Measurements from ENCODE around the gene NAPG. TPM values are rescaled to one million over a fixed set of nuclear protein-coding genes. Genes with fewer than 3 reads are reported as not detected.

The NAPG gene
- total RNA-seq, 1 experiment from 2014 or later: 28.0 TPM

GRCh38 chr18:10497206-10497749 lies 28.5 kb upstream of the NAPG start:
- H3K27me3 ChIP-seq (ENCODE audit: insufficient read depth, low read length): peaks cover 6% of the 10 kb centered on the region; the same call in 1 of the 2 replicates
- CTCF ChIA-PET: no interaction called here
- no peak for DNase-seq (ENCODE audit: low read depth, low spot score)

More at GRCh38 chr18:10497206-10497749, 28.5 kb upstream of the NAPG start:
- ATAC-seq: no peak
- H3K79me2 ChIP-seq (ENCODE audit: insufficient read depth, low read length): no peaks in the 10 kb centered on the region
- ChIA-PET POLR2A (no interaction called here), RAD21 (ENCODE audit: low non-redundant PET in 1 of 2, low total read pairs in 2 of 2, uncharacterized antibody in 2 of 2, unreplicated experiment in 2 of 2) (no interaction called here)
- no peak overlapping the region for H2AFZ ChIP-seq (ENCODE audit: low read depth, low read length, poor library complexity, severe bottlenecking)
- H4K20me1 ChIP-seq (ENCODE audit: insufficient read depth): no peaks in the 10 kb centered on the region
- H3K4me3 ChIP-seq (replicated peaks in 1 of 2; ENCODE audit: low read depth in 1 of 2, low read length in 2 of 2): no peak overlapping the region
- BruUV-seq (replicated peaks): no TSS peak
- H3K9me2 ChIP-seq (ENCODE audit: insufficient read depth): no peaks in the 10 kb centered on the region
- H3K27ac ChIP-seq (ENCODE audit: low read depth, low read length): no peak overlapping the region
- H3K4me2 ChIP-seq (ENCODE audit: low read length): no peak overlapping the region
- H3K9ac ChIP-seq (ENCODE audit: low read length): no peak overlapping the region
- no peaks in the 10 kb centered on the region for H3K36me3 ChIP-seq (ENCODE audit: control insufficient read depth in 1 of 2, insufficient read depth in 2 of 2, low read length in 2 of 2)
- H3K9me3 ChIP-seq (ENCODE audit: control insufficient read depth in 1 of 2, insufficient read depth in 1 of 2, low read depth in 1 of 2, low read length in 2 of 2): no peaks in the 10 kb centered on the region
- H3K4me1 ChIP-seq (ENCODE audit: control insufficient read depth in 1 of 2, insufficient read depth in 2 of 2, low read length in 2 of 2): no peaks in the 10 kb centered on the region
- TF ChIP-seq ZFX (IDR thresholded peaks at IDR 0.05): no peak
- TF ChIP-seq EGR1 (IDR thresholded peaks at IDR 0.05; ENCODE audit: low read depth): no peak
- TF ChIP-seq RAD21 (IDR thresholded peaks at IDR 0.05; ENCODE audit: low read depth): no peak
- TF ChIP-seq ELF1 (IDR thresholded peaks at IDR 0.05; ENCODE audit: borderline replicate concordance, low read depth): no peak
- no peak for TF ChIP-seq CBX3 (IDR thresholded peaks at IDR 0.05; ENCODE audit: low read depth)
- TF ChIP-seq EZH2phosphoT487 (IDR thresholded peaks at IDR 0.05; ENCODE audit: borderline replicate concordance): no peak
- no peak for TF ChIP-seq SIN3A (IDR thresholded peaks at IDR 0.05; ENCODE audit: low read depth)
- TF ChIP-seq ZBTB33 (IDR thresholded peaks at IDR 0.05; ENCODE audit: extremely low read depth, insufficient replicate concordance, low read length): no peak
- TF ChIP-seq POLR2A (IDR thresholded peaks at IDR 0.05; ENCODE audit: borderline replicate concordance, extremely low read depth, insufficient read depth, insufficient read length): no peak
- no peak for TF ChIP-seq CEBPB (IDR thresholded peaks at IDR 0.05; ENCODE audit: low read depth)
- no peak for TF ChIP-seq MAX (IDR thresholded peaks at IDR 0.05)
- TF ChIP-seq JUND (IDR thresholded peaks at IDR 0.05): no peak
- no peak for TF ChIP-seq EZH2 (IDR thresholded peaks at IDR 0.05)
- no peak for TF ChIP-seq ZNF274 (IDR thresholded peaks at IDR 0.05; ENCODE audit: low read depth, low read length)
- no peak for TF ChIP-seq FOSL1 (IDR thresholded peaks at IDR 0.05; ENCODE audit: low read depth)
- TF ChIP-seq YY1 (IDR thresholded peaks at IDR 0.05; ENCODE audit: extremely low read depth, insufficient replicate concordance, low read depth, low read length): no peak
- TF ChIP-seq REST (IDR thresholded peaks at IDR 0.05; ENCODE audit: low read depth): no peak
- TF ChIP-seq, protein P1, sequence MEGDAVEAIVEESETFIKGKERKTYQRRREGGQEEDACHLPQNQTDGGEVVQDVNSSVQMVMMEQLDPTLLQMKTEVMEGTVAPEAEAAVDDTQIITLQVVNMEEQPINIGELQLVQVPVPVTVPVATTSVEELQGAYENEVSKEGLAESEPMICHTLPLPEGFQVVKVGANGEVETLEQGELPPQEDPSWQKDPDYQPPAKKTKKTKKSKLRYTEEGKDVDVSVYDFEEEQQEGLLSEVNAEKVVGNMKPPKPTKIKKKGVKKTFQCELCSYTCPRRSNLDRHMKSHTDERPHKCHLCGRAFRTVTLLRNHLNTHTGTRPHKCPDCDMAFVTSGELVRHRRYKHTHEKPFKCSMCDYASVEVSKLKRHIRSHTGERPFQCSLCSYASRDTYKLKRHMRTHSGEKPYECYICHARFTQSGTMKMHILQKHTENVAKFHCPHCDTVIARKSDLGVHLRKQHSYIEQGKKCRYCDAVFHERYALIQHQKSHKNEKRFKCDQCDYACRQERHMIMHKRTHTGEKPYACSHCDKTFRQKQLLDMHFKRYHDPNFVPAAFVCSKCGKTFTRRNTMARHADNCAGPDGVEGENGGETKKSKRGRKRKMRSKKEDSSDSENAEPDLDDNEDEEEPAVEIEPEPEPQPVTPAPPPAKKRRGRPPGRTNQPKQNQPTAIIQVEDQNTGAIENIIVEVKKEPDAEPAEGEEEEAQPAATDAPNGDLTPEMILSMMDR (IDR thresholded peaks at IDR 0.05 in 2 of 3, conservative IDR thresholded peaks at IDR 0.05 in 1 of 3; ENCODE audit: borderline replicate concordance in 1 of 3, insufficient read depth in 1 of 3, low read depth in 2 of 3, low read length in 2 of 3): no peak
- intact Hi-C loops (cut with micrococcal nuclease): no loop called here

Data from HCT116 (cell line).